Endodermal cell (in vitro differentiated cells): ENCODE results near the gene TPST2. TPM values are rescaled to one million over a fixed set of nuclear protein-coding genes. Genes with fewer than 3 reads are reported as not detected.

Experiments used
- DNase-seq: peaks from one replicate; pipeline ENCODE4 v3.0.0-alpha.2; 2017
- H3K27ac ChIP-seq: 2 replicates; pipeline ENCODE4 v1.5.1; 2013; ENCODE audit warnings: mild to moderate bottlenecking, low read depth, low read length, moderate library complexity
- H3K27me3 ChIP-seq: 2 replicates; pipeline ENCODE4 v1.6.1; 2013; ENCODE audit warnings: mild to moderate bottlenecking, low read length, moderate library complexity; ENCODE audit not compliant: insufficient read depth, control insufficient read depth, poor library complexity, severe bottlenecking
- H3K36me3 ChIP-seq: 2 replicates; pipeline ENCODE4 v1.7.0; 2013; ENCODE audit warnings: mild to moderate bottlenecking, low read length, moderate library complexity; ENCODE audit not compliant: control insufficient read depth, insufficient read depth
- H3K4me1 ChIP-seq: one replicate; pipeline ENCODE4 v1.7.0; 2013; ENCODE audit warnings: low read length; ENCODE audit not compliant: control insufficient read depth, insufficient read depth
- H3K4me3 ChIP-seq: 2 replicates; pipeline ENCODE4 v1.5.1; 2013; ENCODE audit warnings: mild to moderate bottlenecking, low read length, moderate library complexity
- H3K9ac ChIP-seq: 2 replicates; pipeline ENCODE4 v1.6.1; 2013; ENCODE audit warnings: mild to moderate bottlenecking, low read length, moderate library complexity; ENCODE audit not compliant: poor library complexity, severe bottlenecking; ENCODE audit errors: extremely low read depth
- H3K9me3 ChIP-seq: 2 replicates; pipeline ENCODE4 v1.6.1; 2013; ENCODE audit warnings: mild to moderate bottlenecking, low read length, moderate library complexity; ENCODE audit not compliant: control insufficient read depth
- H3K27ac Mint-ChIP-seq: 2 replicates; pipeline ENCODE4 v1.8.0; 2020; ENCODE audit warnings: mixed read lengths
- H3K27me3 Mint-ChIP-seq: 2 replicates; pipeline ENCODE4 v1.8.0; 2021; ENCODE audit warnings: mild to moderate bottlenecking, mixed read lengths; ENCODE audit not compliant: insufficient read depth
- H3K36me3 Mint-ChIP-seq: 2 replicates; pipeline ENCODE4 v1.8.0; 2020; ENCODE audit warnings: low read depth, mixed read lengths
- H3K4me1 Mint-ChIP-seq: 2 replicates; pipeline ENCODE4 v1.8.0; 2020; ENCODE audit warnings: mixed read lengths
- H3K4me3 Mint-ChIP-seq: 2 replicates; pipeline ENCODE4 v1.8.0; 2020; ENCODE audit warnings: mild to moderate bottlenecking, moderate library complexity, mixed read lengths
- H3K9me3 Mint-ChIP-seq: 2 replicates; pipeline ENCODE4 v1.8.0; 2020; ENCODE audit warnings: mild to moderate bottlenecking, mixed read lengths
- WGBS, 2 experiments: methylation state at CpG; one replicate each; pipeline versions ENCODE4 v1.1.5 to v1.1.7; 2013; ENCODE audit warnings: missing lambda C conversion rate in 2 of 2, mixed read lengths in 1 of 2; ENCODE audit not compliant: insufficient coverage in 1 of 2, insufficient read length in 1 of 2; 5-methylcytosine and 5-hydroxymethylcytosine counted together
- total RNA-seq, 2 donors: library from RNA; stranded (reverse); fragmentation: NEBNext Ultra II Directional in 1 of 2; extraction: Animal tissue kit (Norgen Biotek cat#: 25700) in 1 of 2; gene quantifications; 2 replicates in 1 of 2; 3 replicates in 1 of 2; pipeline ENCODE4 v1.2.1, GENCODE V29; 2021
- TF ChIP-seq, protein P1 (sequence below): fragments of 200-600 bp; sonication (generic); conservative IDR thresholded peaks from 2 replicates; pipeline ENCODE4 v1.5.0; 2021; ENCODE audit warnings: antibody characterized with exemption, mild to moderate bottlenecking

TPST2 gene
- total RNA-seq, 2 donors from 2014 or later: 38.9 to 53.2 TPM

DNA sequence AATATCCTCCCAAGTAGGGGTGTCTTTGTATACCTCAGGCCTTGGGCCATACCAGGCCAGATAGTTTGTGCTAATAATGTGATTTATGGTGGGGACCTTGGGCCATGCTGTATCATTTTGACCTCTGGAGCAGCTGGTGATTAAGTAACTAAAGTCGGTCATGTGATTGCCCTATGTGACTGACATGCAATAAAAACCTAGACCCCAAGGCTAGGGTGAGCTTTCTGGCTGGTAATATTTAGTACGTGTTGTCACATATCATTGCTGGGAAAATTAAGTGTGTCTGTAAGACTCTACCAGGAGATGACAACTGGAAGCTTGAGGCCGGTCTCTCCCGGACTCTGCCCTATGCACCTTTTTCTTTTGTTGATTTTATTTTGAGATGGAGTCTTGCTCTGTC lies 65.1 kb downstream of the TPST2 start:
- Mint-ChIP-seq H3K9me3 (no peaks in the 10 kb centered on the region), H3K4me3 (no peak overlapping the region), H3K27ac (no peak overlapping the region), H3K4me1 (no peaks in the 10 kb centered on the region), H3K27me3 (no peaks in the 10 kb centered on the region), H3K36me3 (peaks cover 47% of the 10 kb centered on the region)
- no peaks in the 10 kb centered on the region for H3K4me1 ChIP-seq
- H3K27ac ChIP-seq: no peak overlapping the region
- peaks cover 33% of the 10 kb centered on the region for H3K36me3 ChIP-seq
- H3K9me3 ChIP-seq: no peaks in the 10 kb centered on the region
- no peak overlapping the region for H3K9ac ChIP-seq
- no peak overlapping the region for H3K4me3 ChIP-seq
- DNase-seq: no peak
- TF ChIP-seq, protein P1, sequence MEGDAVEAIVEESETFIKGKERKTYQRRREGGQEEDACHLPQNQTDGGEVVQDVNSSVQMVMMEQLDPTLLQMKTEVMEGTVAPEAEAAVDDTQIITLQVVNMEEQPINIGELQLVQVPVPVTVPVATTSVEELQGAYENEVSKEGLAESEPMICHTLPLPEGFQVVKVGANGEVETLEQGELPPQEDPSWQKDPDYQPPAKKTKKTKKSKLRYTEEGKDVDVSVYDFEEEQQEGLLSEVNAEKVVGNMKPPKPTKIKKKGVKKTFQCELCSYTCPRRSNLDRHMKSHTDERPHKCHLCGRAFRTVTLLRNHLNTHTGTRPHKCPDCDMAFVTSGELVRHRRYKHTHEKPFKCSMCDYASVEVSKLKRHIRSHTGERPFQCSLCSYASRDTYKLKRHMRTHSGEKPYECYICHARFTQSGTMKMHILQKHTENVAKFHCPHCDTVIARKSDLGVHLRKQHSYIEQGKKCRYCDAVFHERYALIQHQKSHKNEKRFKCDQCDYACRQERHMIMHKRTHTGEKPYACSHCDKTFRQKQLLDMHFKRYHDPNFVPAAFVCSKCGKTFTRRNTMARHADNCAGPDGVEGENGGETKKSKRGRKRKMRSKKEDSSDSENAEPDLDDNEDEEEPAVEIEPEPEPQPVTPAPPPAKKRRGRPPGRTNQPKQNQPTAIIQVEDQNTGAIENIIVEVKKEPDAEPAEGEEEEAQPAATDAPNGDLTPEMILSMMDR: no peak
- 94 to 95% methylated on average over 2 to 4 of the region's 4 CpGs for WGBS, 2 experiments
- H3K27me3 ChIP-seq: no peaks in the 10 kb centered on the region

DNA sequence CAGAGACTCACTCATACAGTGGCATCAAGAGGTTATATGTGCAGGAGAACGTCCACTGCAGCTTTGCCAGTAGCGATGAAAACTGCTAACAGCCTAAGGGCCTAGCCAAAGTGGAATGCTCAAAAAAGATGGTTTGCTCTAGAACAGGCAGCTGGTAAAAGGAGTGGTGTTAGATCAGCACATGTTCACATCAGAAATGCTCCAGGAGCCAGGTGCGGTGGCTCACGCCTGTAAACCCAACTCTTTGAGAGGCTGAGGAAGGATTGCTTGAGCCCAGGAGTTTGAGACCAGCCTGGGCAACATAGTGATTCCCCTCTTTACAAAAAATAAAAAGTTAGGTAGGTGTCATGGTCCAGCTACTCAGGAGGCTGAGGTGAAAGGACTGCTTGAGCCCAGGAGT lies 67.3 kb downstream of the TPST2 start:
- Histone ChIP-seq H3K9ac (no peak overlapping the region), H3K9me3 (no peaks in the 10 kb centered on the region), H3K27ac (no peak overlapping the region), H3K36me3 (peaks cover 29% of the 10 kb centered on the region), H3K4me3 (no peak overlapping the region), H3K4me1 (no peaks in the 10 kb centered on the region), H3K27me3 (no peaks in the 10 kb centered on the region)
- TF ChIP-seq, protein P1: no peak
- no peak overlapping the region for H3K4me3 Mint-ChIP-seq
- no peak for DNase-seq
- no peaks in the 10 kb centered on the region for H3K27me3 Mint-ChIP-seq
- peaks cover 32% of the 10 kb centered on the region for H3K36me3 Mint-ChIP-seq
- peak overlapping the region; percentile 35 for H3K27ac Mint-ChIP-seq
- no peaks in the 10 kb centered on the region for H3K4me1 Mint-ChIP-seq
- 96 to 97% methylated on average over 4 of the region's 4 CpGs for WGBS, 2 experiments
- no peaks in the 10 kb centered on the region for H3K9me3 Mint-ChIP-seq

DNA sequence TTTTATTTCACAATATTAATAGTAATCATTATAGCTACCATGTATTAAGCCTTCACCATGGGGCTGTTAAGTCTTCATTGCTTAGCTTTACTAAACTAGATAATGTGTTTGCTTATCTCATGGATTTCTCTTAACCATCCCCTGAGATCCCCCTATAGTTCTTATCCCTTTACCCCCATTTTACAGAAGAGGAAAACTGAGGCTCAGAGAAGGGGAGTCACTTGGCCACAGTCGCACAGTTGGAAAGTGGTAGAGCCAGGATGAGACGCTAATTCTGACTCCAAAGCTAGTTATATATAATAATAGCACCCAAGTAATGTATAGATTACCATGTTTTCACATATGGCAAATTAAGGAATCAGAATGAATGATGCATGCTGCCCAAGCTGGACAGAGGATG lies 67.9 kb downstream of the TPST2 start:
- Histone ChIP-seq H3K9ac (no peak overlapping the region), H3K9me3 (no peaks in the 10 kb centered on the region), H3K27me3 (no peaks in the 10 kb centered on the region), H3K4me3 (no peak overlapping the region), H3K4me1 (no peaks in the 10 kb centered on the region), H3K36me3 (peaks cover 23% of the 10 kb centered on the region), H3K27ac (no peak overlapping the region)
- WGBS, 2 experiments: 100% methylated on average over 1 of the region's 2 CpGs; no CpG with 5 or more reads in 1 of the 2 experiments
- no peaks in the 10 kb centered on the region for H3K4me1 Mint-ChIP-seq
- no peak for DNase-seq
- no peaks in the 10 kb centered on the region for H3K9me3 Mint-ChIP-seq
- H3K27ac Mint-ChIP-seq: no peak overlapping the region
- H3K27me3 Mint-ChIP-seq: no peaks in the 10 kb centered on the region
- H3K4me3 Mint-ChIP-seq: no peak overlapping the region
- H3K36me3 Mint-ChIP-seq: peaks cover 28% of the 10 kb centered on the region
- TF ChIP-seq, protein P1: no peak
